GM11168 (cell line): ENCODE data around the gene PIK3R3.

ENCODE experiments used
- in situ Hi-C: fragments of 300-500 bp; cut with MboI; formaldehyde crosslinking; loops from one replicate; pipeline ENCODE4 v1.12.0; 2022; ENCODE audit warnings: low sequenced_read_pairs; ENCODE audit not compliant: unreplicated experiment

Gene PIK3R3

DNA sequence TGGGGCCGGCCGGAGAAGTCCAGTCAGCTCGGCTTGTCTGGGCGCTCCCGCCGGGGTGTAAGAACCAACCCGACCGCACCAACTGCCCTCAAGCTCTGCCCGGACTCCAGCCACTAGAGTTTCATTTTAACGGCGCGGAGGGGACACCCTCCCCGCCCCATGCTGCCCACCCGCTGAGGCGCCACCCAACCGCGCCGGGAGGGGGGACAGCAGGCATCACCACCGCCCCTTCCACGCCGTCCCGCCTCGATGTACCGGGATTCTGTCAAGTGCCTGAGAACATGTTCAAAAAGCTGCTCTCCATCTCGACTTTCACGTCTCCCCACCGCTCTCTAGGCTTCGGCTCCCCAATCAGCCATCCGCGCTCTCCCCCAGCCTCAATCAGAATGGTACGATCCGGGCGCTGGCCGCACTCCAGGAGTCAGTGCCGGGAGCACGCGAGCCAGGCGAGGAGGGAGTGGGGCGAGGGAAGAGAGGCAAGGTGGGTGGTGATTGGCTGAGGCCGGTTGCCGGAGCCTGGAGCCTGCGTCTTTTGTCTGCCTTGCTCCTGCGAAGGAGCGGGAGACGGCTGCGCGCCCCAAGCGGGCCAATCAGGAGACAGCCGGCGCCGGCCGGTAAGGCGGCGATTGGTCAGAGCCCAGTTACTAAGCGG is at the start of gene PIK3R3:
Gene PIK3R3, minus strand, starts transcription at position 101 of the 652 bp plus-strand sequence. CDS start 677 bp downstream, outside the sequence.
- in situ Hi-C loops, result no loop called here

DNA sequence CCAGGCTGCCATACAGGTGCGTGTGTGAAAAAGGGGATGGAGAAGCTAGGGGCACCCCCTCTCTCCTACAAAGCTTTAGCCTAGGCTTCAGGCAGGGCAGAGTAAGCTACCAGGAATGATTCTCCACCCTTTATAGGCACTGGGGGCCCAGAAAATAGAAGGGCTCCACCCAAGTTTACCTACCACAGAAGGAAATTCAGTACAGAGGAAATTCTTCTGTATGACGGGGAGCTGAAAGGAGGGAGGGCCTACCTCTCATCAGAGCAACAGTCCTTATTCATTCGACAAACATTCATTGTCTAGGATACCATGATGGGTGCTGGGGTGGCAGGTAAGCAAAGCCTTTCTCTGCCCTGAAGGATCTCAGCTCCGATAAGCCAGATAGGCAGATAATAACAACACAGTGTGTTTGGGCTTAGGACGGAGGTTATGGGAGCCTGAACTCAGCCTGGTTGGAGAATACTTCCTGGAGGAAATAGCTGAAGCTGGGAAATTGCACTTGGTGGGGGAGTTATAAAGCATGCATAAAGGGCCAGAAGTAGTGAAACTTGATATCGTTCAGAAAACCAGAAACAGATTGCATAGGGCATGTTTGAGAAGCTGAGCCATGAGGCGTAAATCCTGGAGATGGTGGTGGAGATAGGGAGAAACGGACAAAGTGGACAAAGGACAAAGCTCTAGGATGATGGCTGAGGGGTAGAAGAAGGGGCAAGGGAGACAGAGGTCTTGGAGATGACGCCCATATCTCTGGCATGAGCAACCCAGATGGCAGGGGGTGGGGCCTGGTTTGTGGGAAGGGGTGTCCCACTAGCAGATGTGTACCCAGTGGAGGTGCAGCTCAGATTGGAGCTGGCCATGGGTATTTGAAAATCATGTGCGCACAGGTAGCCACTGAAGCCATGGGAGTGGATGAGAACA is 49.2 kb upstream of the PIK3R3 start:
- in situ Hi-C loops, result no loop called here

DNA sequence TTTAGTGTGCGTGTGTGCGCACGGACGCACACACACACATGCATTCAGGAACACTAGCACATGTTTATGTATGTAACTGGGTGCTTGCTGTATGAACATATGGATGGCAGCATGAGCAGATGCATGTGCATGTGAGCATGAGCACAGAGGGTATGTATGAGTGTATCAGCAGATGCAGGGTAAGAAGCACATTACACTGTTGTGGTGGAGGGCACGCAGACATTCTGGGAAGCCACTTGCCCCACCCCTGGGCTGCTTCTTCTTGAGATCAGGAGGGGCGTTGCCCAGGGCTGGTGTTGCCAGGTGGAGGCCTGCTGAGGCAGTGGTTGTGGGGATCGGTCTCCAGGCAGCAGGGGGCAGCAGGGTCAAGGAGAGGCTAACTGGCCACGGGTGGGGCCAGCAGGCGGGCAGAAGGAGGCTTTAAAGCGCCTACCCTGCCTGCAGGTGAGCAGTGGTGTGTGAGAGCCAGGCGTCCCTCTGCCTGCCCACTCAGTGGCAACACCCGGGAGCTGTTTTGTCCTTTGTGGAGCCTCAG is 47.7 kb upstream of the PIK3R3 start:
- in situ Hi-C loops, result no loop called here

DNA sequence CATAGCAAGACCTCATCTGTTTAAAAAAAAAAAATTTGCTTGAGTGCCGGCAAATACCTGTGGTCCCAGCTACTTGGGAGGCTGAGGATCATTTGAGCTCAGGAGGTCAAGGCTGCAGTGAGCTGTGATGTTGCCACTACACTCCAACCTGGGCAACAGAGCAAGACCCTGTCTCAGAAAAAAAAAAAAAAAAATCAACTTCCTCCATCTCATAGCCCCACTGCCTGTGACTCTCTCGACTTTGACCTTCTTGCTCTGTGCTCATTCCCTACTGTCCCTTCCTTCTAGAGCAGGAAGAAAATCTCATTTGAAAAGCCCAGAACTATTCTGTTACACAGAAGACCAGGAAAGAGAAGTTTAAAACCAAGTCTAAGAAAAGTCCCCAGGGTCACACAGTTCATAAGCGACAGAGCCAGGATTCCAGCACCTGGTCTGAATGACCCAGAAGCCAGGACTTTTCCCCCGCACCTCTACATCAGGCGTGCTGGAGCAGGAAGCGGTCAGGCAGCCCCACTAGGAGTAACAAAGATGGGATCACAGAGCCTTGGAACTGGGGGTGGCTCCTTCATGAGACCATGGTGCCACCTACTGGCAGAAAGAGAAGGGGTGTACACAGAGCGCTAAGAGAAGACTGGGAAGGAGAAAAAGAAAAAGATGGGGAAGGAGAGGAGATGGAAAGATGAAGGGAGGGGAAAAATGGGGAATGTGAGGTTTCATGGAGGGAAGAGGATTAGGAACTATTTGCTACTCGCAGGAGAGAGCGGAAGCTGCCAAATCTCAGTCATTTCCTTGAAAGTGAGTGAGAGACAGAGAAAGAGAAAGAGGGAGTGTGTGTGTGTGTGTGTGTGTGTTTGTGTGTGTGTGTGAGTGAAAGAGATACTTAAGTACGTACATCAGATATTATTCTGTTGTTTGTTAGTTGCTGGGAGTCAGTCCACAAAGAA is 47.0 kb upstream of the PIK3R3 start:
- in situ Hi-C loops, result loop anchor here (5.0 kb wide), 1 partner anchor 142 kb away; no protein-coding TSS in a partner anchor

DNA sequence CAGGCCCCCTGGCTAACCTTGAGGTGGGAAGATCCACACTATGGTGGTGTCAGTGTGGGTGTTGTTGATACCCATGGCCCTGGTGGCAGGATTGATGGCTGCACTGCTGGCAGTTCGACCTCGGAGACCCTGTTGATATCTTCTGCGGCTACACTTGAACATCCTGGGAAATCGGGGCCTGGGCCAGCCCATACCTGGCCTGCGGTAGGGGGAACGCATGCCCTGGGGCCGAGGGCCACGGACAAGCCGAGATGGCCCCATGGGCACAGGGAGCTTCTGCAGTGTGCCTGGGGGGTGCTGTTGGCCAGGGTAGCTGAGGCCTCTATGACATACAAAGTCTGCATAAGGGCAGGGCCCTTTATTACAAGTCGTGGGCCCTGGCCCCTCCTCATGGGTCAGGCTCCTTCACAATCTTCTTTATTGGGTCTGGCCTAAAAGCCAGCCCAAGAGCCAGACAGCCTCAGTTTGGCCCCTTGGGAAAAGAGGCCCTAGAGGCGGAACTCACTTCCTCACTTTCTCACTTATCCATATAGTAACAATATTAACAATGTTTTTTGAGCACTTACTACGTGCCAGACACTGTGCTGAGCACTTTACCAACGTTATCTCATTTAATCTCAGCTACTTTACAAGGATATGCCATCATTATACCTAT is 43.9 kb upstream of the PIK3R3 start, which contains the start of gene P3R3URF:
Gene P3R3URF, minus strand, starts transcription at position 278 of the 655 bp plus-strand sequence. Its CDS starts 17 bp downstream, at position 261.
- in situ Hi-C loops, result loop anchor here (5.0 kb wide), 1 partner anchor 139 kb away; no protein-coding TSS in a partner anchor

DNA sequence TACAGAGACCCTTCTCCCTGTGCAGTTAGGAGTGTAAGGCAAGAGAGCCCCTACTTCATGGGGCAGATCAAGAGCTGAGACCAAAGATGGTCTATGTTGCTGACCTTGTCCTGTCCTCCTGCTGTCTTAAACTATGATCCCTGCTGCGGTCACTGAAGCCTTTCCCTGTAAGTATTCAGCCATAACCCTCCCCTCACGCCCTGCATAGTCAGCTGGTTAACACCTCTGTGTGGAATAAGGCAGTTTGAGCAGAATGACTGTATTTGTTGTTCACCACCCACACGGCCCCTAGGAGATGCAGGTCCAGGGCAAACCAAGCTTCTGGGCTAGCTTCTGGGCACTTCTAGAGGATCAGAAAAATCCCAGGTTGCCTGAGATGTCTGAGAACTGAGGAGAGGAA is 42.8 kb upstream of the PIK3R3 start:
- in situ Hi-C loops, result loop anchor here (5.0 kb wide), 1 partner anchor 138 kb away; no protein-coding TSS in a partner anchor

DNA sequence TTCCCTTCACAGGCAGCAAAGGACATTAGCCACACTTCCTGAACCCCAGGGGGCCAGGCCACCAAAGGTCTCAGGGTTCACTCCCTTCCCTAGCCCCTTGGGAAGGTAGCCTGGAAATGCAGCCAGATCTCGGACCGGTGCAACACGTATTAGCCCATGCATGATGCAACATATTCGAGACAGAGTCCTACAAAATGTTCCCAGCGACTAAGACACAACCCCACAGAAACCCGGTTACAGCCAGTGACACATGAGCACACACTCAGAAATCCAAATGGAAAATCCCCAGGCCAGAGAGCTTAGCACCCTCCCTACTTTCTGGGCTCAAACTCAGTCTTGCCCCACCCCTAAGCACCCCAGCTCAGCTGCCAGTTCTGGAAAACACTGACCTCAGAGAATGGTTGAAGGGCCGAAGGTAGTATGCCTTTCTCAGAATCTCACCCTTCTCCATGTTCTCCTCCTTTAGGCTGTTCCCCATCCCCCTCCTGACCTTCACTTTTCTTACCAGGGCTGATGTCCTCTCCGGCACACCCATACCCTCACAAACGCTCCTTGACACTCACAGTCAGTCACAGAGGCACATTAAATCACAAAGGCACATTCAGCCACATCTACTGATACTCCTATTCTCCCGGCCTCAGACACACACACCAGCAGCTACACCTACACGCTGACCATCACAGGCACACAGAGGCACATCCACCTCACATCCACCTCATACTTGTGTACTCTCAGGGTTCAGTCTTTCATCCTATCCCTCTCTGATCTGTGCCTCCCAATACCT is 42.2 kb upstream of the PIK3R3 start, which contains the start of gene TSPAN1:
Gene TSPAN1, plus strand, starts transcription at position 640 of the 784 bp plus-strand sequence. CDS start 6,021 bp downstream, outside the sequence.
- in situ Hi-C loops, result loop anchor here (5.0 kb wide), 1 partner anchor 137 kb away; no protein-coding TSS in a partner anchor

DNA sequence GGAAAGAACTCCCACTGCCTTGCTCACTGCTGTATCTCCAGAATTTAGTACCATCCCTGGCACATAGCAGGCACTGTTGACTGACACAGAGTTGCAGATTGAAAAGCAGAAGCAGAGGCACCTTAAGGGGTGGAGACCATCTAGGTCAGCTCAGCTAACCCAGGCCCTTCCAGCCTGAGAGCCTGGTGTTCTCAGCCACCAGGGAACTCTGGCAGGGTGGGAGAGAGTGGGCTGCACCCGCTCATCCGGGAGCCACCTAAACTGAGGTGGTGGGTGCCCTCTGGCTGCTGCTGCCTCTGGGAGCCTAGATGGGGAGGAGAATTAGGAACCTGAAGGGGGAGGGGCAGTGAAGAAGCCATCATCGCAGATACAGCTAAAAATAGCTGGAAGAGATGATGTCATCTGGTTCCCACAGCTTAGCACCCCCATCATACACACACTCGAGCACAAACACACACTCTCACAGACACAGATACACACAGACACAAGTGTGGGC is 41.0 kb upstream of the PIK3R3 start:
- in situ Hi-C loops, result no loop called here

DNA sequence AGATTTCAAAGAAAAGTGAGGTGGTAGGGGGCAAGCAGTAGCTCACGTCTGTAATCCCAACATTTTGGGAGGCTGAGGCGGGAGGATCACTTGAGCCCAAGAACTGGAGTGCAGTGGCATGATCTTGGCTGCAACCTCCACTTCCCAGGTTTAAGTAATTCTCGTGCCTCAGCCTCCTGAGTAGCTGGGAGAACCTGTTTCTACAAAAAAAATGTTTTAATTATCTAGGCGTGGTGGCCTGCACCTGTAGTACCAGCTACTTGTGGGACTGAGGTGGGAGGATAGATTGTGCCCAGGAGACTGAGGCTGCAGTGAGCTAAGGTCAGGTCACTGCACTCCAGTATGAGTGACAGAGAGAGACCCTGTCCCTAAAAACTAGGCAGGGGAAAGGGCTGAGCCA is 39.9 kb upstream of the PIK3R3 start:
- in situ Hi-C loops, result no loop called here

DNA sequence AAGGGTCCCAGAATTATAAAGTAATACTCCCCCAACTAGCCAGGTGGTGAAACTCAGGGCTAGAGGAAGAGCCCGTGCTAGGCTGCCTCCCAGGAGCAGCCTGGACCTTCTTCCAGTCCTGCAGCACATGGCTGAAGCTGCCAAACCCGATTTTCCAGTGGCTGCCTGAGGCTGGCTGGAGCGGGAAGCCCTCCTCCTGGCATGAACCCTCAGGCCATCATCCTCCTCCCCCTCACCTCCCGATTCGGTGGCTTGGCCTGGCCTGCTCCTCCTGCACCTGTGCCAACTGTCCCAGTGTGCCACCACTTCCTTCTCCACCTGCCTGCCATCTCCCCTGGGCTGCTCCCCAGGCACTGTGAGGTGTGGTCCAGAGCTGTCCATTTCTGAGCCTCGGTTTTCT is 39.4 kb upstream of the PIK3R3 start:
- in situ Hi-C loops, result no loop called here

DNA sequence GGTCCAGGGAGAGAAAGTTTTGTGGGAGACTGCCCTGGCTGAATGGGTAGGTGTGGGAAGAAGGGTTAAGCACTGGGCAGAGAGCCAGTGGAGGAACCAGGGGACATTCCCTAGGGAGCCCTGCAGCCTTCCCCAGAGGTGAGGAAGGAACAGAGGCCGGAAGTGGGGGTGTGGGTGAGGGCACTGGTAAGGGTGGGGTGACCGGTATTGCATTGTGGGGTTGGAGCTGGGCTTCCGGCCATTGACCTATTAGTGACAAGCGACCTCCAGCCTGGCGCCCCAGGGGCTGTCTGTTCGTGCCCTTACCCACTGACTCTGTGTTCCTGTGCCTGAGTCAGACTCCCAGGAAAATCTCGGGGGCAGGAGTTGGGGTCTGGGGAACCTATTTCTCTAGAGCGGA is 38.9 kb upstream of the PIK3R3 start:
- in situ Hi-C loops, result no loop called here

DNA sequence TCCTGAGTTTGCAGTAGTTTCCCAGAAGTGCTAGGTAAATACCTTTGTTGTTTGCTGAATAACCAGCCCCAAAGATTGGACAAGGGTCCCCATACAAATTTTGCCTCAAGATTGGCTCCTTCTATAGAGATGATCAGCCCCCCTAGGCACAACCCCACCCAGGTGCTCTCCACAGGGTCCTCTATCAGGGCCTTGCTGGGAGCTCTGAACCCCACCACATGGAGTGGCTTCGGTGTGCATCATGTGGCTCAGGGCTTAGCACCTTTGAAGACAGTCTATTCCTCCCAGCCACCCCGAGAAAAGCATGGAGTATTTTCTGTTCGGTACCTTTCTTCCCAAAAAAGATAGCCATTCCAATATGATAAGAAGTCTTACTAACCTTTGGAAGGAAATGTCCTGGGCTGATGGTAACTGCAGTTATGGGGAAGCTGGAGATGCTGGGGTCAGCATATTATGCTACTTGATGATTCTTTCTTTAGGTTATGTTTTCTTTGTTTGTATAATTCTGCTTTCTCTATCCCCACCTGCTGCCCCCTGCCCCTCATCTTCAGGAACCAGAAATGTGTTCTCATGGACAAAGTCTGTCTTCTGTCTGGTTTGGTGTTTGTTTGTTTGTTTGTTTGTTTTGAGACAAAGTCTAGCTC is 37.5 kb upstream of the PIK3R3 start:
- in situ Hi-C loops, result no loop called here

DNA sequence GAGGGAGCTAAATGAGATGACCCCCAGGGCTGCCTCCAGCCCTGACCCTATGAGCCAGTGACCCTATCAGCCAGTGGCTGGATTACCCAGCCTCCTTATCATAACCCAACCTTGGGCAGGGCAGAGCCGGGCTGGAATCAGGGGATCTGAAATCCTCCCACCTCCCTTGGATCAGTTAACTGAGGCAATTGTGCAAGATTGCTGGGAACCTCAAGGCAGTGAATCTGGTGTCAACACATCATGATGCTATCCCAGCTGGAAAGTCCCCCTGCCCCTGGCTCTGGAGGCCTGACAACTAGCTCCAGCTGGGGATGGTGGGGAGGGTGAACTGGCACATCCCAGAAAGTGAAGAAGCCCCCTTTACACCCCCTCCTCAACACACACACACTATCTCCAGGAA is 36.0 kb upstream of the PIK3R3 start:
- in situ Hi-C loops, result no loop called here

DNA sequence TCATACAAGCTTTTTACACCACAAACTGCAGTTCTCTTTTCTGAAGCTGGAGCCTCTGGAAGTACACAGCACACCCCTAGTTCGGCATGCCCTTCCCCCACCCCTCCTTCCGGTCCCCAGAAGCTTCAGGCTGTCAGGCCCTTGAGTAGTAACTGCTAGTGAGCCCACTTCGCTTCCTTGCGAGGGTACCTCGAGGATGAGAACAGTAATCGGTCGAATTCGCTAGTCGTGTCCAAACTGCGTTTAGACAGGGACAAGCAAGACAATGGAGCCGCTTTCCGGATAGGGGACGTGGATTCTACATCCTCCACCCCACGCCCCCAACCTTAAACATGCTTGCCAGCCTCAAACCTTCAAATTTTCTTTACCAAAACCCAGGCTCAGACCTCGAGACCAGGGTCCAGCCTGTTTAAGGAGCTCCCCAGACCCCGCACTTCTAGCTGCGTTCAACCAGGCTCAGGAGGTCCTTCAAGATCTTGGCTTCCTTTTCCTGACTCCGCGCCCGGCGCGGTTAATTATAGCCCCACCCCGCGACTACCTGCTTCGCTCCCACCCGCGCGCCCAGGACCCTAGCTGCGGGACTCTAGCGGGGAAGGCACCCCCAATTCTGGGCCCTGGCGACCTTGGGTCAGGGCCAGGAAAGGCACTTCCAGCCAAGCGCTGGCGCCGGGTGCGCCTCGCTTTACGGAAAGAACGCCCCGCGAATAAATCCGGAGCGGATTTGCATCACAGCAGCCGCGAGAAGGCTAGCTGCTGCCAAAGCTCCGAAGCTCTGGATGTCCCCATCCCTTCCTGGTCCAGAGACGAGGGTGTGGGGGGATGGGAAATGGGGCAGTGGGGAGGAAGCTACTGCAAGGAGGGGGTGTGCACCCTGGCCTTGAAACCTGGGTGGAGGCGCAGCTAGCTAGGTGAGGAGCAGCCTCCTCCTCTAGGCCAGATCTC is 34.4 kb upstream of the PIK3R3 start:
- in situ Hi-C loops, result no loop called here

DNA sequence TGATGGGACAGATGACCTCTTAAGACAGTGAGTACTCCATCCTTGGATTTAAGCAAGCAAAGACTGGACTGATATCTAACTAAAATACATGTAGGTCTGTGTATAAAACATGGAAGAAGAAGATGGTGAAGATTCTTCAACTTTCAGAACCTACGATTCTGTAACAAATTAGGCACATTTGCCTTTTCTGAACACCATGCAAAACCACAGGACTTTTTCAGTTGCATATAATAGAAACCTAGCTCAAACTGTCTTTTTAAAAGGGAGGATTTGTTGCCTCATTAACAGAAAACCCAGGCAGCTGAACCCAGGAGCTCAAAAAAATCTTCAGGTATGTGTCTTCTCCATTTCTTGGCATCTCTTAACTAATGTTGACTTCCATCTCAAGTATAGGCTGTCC is 27.8 kb upstream of the PIK3R3 start:
- in situ Hi-C loops, result no loop called here

DNA sequence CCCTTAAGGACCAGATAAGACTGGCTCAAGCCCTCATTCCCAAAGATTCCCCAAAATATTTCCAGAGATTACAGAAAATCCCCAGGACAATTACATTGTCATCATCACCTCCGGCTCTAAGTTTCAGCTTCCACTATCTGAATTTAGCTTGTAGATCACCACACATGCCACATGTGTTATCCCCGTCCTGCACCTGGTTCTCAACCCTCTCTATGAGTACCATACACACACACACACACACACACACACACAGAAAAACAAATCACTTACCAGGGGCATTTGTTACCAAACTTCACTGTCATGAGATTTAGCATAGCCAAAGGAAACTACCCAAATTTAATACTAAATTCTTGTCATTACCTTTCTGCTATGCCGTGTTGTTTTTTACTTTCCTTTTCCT is 27.1 kb upstream of the PIK3R3 start:
- in situ Hi-C loops, result no loop called here
